ENCODE measurements around the gene PPP3CA. TPM values are rescaled to one million over a fixed set of nuclear protein-coding genes. Genes with fewer than 3 reads are reported as not detected.
"Not testable (repeated sequence)": the region's sequence is repeated elsewhere in the genome, so short reads cannot be mapped to it uniquely, and the experiment has no call there.

Gene PPP3CA
- polyA plus RNA-seq, 3 donors = 6.5 to 27.2 (median 14.1) TPM

- H3K27ac ChIP-seq (ENCODE audit: low read depth, low read length) = no peak overlapping the region
- WGBS, 3 donors = 33 to 85% (median 75%) methylated on average over 3 of the region's 3 CpGs
Observed at GRCh38 chr4:101199507-101200285, 147.6 kb downstream of the PPP3CA start.

DNA sequence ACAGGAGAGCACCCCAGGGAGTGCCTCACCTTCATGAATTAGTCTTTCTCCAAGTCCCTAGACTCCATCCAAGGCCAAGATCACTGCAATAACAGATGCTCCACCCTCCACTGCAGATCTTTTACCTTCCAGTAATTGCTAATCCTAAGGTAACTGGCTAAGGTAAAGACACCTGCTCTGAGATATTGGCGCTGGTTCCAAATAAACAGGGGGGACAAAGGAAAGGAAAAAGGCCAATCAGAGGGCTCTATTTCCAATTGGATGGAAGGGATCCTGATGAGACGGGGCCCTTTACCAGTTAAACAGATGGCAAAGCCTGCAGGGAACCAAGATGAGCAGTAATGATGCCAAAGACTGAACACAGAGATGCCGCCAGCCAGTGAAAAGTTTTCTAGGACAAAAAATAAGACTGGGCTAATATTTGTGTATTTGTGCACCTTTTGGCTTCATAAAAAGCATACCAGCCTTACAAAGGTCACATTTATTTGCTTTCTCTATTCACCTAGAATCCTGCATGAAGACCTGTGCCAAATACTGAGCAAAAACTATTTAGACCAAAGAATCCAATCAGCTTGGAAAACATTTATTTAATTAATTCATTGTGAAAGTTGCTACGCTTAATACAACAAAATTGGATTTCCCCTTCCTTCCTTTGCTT, 148.5 kb downstream of the PPP3CA start:
- 82 to 83% (median 82%) methylated on average over 4 of the region's 4 CpGs for WGBS, 3 donors
- no peak overlapping the region for H3K27ac ChIP-seq (ENCODE audit: low read depth, low read length)

- H3K27ac ChIP-seq (ENCODE audit: low read depth, low read length) = no peak overlapping the region
- WGBS, 3 donors = 39 to 95% (median 84%) methylated on average over 4 of the region's 4 CpGs
Observed at GRCh38 chr4:101197350-101197749, 150.0 kb downstream of the PPP3CA start.

GRCh38 chr4:101192244-101192643, 155.1 kb downstream of the PPP3CA start:
- peak overlapping the region; percentile 35 for H3K27ac ChIP-seq (ENCODE audit: low read depth, low read length)

- 27 to 53% (median 37%) methylated on average over 4 of the region's 4 CpGs for WGBS, 3 donors
- peak overlapping the region; percentile 35 for H3K27ac ChIP-seq (ENCODE audit: low read depth, low read length)
Observed at GRCh38 chr4:101191302-101192098, 155.8 kb downstream of the PPP3CA start.

GRCh38 chr4:101190751-101191150, 156.6 kb downstream of the PPP3CA start:
- H3K27ac ChIP-seq (ENCODE audit: low read depth, low read length) = no peak overlapping the region
- 87 to 93% (median 91%) methylated on average over 3 of the region's 3 CpGs for WGBS, 3 donors

GRCh38 chr4:101188906-101189305, 158.4 kb downstream of the PPP3CA start:
- H3K27ac ChIP-seq (ENCODE audit: low read depth, low read length) = no peak overlapping the region
- WGBS, 3 donors = 56 to 96% (median 88%) methylated on average over 4 of the region's 4 CpGs

DNA sequence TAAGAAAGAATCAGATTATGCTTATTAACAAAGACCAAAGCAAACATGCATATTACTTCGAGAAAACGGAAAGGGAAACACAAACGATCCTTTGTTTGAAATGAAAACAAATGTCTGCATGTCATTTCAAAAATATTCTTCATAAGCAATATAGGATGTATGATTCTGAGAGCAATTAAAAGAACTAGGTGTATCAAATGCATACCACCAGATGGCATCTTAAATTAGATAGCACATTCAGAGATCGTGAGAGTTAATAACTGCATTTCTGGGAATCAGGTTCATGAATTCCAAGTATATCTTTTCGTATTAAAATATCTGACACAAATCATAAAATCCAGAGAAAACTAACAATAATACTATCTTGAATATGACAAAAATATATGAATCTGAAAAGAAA, 159.5 kb downstream of the PPP3CA start:
- no peak overlapping the region for H3K27ac ChIP-seq (ENCODE audit: low read depth, low read length)
- 40 to 62% (median 47%) methylated on average over 5 of the region's 5 CpGs for WGBS, 3 donors

- no peak overlapping the region for H3K27ac ChIP-seq (ENCODE audit: low read depth, low read length)
- WGBS, 3 donors = 95% methylated on average over 4 of the region's 4 CpGs
Observed at GRCh38 chr4:101186567-101187184, 160.7 kb downstream of the PPP3CA start.

- whole genome bisulfite sequencing, 3 donors = 96 to 99% (median 97%) methylated on average over 2 of the region's 2 CpGs
- H3K27ac ChIP-seq (ENCODE audit: low read depth, low read length) = no peak overlapping the region
Observed at GRCh38 chr4:101184668-101185067, 162.7 kb downstream of the PPP3CA start.

DNA sequence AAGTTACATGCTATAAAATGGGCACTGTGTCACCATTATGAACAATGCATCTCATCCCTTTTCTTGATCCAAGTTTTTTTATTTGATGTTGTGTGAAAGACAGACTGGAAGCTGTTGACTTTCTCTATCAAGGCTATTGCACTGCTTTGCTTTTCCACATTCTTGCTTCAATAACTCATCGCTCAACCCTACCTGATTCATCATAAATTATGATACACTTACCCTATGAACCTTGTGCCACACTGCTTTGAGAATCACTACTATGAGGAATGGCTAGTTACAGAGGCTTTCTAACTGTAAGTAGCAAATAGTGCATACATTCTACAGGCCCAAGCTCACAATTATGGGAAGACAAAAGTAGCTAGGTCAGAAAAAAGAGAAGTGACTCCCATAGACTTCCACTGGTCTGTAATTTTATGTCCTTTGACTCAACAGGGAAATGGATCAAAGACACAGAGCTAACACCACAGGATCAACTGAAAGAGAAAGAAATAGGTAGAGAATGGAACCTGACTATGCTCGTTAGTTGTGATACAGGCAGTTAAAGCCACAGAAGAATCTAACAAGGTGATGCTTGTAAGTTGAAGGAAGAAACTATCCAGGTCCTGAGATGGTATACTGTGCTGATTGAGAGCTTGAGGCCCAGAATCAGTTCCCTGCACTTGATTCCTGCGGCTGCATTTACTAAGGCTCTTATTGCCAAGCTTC, 163.5 kb downstream of the PPP3CA start:
- 96 to 97% (median 96%) methylated on average over 3 of the region's 3 CpGs for WGBS, 3 donors
- H3K27ac ChIP-seq (ENCODE audit: low read depth, low read length) = no peak overlapping the region

DNA sequence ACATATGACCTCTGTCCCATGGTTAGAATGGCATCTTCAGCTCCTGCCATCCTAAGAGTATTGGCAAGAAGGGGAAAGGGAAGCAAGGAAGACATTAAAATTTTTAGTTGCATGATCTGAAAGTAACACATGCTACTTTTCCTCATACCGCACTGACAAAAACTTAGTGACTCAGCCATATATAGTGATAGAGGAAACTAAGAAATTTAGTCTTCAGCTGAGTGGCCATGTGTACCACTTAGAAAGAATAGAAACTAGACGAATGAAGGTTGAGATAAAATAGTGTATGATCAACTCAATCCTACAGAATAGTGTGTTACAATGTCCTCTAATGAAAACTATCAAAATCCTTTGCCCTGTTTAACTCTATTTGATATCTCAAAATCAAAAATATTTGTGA, 164.1 kb downstream of the PPP3CA start:
- no peak overlapping the region for H3K27ac ChIP-seq (ENCODE audit: low read depth, low read length)
- WGBS, 3 donors = 92 to 95% (median 95%) methylated on average over 2 of the region's 2 CpGs

DNA sequence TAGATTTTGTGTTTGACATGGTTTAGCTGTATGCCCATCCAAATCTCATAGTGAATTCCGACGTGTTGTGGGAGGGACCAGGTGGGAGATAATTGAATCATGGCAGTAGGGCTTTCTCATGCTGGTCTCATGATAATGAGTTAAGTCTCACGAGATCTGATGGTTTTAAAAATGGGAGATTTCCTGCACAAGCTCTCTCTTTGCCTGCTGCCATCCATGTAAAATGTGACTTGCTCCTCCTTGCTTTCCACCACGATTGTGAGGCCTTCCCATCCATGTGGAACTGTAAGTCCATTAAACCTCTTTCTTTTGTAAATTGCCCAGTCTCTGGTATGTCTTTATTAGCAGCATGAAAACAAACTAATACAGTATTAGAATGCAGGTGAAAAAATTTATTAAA, 164.6 kb downstream of the PPP3CA start:
- 92 to 98% (median 98%) methylated on average over 4 of the region's 4 CpGs for WGBS, 3 donors
- H3K27ac ChIP-seq (ENCODE audit: low read depth, low read length) = not testable (repeated sequence)

- WGBS, 3 donors = 94 to 97% (median 95%) methylated on average over 2 of the region's 2 CpGs
- no peak overlapping the region for H3K27ac ChIP-seq (ENCODE audit: low read depth, low read length)
Observed at GRCh38 chr4:101178731-101179130, 168.6 kb downstream of the PPP3CA start.

- H3K27ac ChIP-seq (ENCODE audit: low read depth, low read length) = no peak overlapping the region
- 27 to 80% (median 42%) methylated on average over 1 of the region's 1 CpG for WGBS, 3 donors
Observed at GRCh38 chr4:101177154-101177553, 170.2 kb downstream of the PPP3CA start.

DNA sequence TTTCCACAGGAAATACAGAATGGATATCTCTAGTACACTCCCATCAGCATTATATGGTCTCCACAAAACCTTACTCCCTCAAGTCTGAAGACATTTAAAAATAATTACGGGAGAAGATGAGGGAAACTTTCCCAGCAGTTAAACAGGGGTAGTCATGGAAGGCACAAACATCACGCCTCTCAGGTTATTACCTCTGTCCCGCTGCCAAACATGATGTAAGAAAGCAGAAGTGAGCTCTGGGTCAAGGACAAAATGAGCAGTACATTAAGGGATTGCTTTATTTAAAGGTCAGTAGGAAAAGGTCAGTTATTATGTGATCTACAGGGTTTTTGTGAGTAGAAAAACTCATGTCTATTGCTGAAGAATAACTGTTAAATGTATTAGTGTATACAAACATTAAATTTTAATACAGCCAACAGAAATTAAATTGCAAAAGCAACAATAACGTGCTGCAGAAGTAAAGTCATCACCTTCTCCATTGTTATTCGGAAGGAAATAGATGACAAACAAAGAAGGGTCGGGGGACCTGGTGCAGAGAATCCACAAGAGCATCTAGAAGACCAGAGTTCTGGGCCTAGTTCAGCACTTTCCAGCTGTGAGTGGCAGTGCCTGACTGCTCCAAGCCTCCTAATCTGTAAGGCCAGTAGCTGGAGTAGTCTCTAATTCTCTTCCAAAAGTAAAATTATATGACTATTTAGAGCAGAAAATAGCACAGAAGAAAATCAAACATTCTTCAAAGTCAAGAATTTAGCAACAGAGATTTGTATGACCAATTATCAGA, 171.2 kb downstream of the PPP3CA start:
- H3K27ac ChIP-seq (ENCODE audit: low read depth, low read length) = no peak overlapping the region
- WGBS, 3 donors = 65 to 82% (median 66%) methylated on average over 6 of the region's 6 CpGs

GRCh38 chr4:101174679-101175345, 172.5 kb downstream of the PPP3CA start:
- no peak overlapping the region for H3K27ac ChIP-seq (ENCODE audit: low read depth, low read length)
- WGBS, 3 donors = 78 to 82% (median 78%) methylated on average over 4 of the region's 4 CpGs

Data from adipose tissue (tissue), 3 donors.